HK-2 (cell line): ENCODE data around the gene LHX8.
"Not testable (repeated sequence)": the region's sequence is repeated elsewhere in the genome, so short reads cannot be mapped to it uniquely, and the experiment has no call there.

Experiments
- DNase-seq: peaks from one replicate; pipeline ENCODE4 v3.0.0-alpha.2; 2018; ENCODE audit not compliant: unreplicated experiment

LHX8 gene

GRCh38 chr1:75132812-75133619 is 1.2 kb upstream of the LHX8 start:
- DNase-seq = no peak

GRCh38 chr1:75134647-75135572 is 722 bp downstream of the LHX8 start:
- DNase-seq = no peak

DNA sequence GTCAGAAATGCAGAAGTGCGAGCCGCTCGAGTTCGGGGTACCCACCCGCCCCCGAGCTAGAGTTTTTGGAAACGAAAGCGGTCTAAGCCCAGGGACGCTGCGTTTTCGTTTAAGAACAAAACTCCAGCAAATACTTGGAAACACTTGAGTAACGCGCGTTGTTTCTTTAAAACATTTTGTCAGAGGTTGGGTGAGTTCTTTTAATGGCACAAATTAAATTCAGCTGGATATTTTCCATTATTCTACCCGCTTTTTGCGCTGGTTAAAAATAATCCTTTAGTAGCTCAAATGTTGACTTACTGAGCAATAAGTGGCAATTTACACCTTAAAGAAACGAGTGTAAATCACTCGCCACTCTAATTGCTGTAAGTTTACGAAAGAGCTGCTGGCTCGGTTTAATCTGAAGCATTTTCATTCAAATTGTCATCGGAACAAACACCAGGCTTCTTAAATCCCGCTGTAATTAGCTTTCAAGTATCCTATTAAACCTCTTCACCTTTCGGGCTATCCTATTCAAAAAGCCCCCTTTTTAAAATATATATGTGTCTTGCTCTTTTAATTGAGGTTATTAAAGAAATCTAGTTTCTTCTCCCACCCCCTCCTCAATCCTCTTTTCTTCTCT is 1.5 kb downstream of the LHX8 start:
- no peak for DNase-seq

DNA sequence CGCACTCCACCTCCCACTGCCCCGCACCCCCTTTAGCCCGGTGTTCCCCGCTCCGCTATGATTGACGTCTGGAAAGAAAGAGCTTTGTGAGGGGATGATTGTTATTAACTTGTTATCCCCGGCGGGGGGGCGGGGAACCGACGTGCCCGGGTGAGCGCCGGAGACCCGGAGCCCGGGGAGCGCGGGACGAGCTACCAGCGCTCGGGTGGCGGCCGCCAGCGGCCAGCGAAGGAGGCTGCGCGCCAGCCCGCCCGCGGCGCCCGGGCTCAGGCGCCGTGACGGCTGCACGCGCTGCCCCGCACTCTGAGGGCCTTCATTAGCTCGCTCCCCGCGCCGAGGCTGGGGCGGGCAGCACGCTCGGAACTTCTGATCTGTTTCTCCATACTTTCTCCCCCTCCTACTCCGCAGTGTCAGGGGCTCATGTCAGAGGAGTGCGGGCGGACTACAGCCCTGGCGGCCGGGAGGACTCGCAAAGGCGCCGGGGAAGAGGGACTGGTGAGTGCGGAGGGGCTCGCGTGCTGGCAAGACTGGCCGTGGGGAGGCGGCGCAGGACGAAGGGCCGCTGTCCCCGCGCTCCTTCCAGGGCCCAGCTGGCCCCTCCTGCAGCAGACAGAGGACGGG is 2.1 kb downstream of the LHX8 start:
- no peak for DNase-seq

- no peak for DNase-seq
These were observed 2.9 kb downstream of the LHX8 start for GRCh38 chr1:75136921-75137641.

GRCh38 chr1:75152092-75152491 is 17.9 kb downstream of the LHX8 start:
- no peak for DNase-seq

GRCh38 chr1:75159154-75159553 is 25.0 kb downstream of the LHX8 start:
- DNase-seq = no peak

DNA sequence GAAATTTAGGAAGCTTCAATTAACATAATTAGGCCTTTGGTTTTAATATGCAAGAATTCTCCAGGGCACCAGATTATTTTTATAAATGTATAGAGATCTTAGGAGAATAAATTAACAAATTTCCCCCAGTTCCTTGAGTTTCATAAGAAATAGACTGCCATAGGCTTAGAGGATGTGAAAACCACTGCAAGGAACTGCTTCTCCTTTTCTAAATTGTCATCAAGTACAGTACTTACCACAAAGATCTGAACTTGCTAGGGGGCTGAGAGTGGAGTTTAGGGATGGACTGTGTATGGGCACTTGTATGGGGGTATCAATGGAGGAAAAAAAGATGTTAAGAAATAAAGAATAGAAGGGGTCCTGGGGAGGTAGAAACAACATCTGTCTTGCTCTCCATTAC is 31.1 kb downstream of the LHX8 start:
- DNase-seq = no peak

DNA sequence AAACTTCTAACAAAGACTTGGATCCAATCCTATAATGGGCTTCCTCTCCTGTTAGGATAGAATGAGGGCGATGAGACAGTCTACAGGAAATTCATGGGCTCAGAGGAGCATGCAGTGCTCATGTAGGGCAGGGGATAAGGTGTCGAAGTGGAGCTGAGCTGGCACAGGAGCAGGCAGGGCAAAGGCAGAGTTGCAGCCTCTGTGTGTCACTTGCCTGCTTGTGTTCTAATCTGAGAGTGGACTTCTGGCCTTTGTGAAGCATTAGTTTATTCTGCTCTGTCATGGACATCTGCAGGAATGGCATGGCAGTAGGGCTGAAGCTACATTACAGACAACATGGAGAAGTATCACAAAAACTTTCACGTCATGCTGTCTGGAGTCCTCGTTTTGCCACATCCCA is 32.6 kb downstream of the LHX8 start:
- no peak for DNase-seq

DNA sequence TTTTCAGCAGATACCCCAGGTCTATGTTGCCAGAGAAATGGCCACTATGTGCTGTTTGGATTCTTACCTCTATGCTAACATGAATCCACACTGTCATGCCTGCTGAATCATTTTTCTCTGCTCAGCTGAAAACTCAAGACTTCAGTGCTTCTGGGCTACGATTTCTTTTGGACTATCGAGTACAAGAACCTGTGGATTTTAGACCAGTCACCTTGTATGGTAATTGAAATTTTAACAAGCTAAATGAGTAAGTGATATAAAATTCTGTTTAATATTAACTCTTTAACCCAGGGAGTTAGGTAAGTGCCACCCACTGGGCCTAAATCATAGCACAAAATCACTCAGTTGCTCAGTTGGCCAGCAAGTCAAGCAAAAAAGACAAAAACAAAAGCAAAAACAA is 35.8 kb downstream of the LHX8 start:
- DNase-seq = no peak

DNA sequence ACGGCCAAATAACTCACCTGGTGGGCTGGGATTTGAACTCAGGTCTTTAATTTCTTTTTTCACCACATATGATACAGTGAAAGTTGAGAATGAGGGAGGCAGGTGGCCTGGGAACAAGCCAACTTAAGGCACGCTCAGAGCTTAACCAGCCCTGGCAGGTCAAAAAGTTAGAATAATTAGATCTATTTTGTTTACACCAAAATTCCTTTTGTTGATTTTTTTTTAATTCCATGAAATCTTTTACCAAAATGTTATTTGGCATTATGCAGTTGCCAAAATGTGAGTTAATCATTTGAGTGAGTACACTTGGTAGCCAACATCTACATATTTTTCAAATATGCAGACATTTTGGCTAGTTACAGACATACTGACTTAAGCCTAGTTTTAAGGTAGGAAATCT is 36.8 kb downstream of the LHX8 start:
- no peak for DNase-seq

GRCh38 chr1:75171876-75172275 is 37.7 kb downstream of the LHX8 start:
- no peak for DNase-seq

DNA sequence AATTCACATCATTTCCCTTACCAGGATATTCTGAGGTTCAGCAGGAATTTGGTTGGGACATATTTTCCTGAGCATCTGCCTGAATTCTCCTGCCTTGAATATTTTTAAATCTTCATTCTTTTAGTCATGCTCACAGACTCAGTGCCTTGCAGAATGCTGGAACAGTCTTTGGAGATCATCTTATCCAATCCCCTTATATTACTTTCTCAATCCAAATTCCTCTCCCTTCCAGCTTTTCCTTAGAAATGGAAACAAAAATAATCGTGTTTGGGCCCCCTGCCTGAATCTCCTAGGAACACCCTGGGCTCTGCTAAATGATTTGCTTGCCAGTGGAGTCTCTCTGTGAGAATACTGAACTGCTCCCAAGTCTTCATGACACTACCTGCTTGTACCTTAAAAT is 38.4 kb downstream of the LHX8 start:
- DNase-seq = no peak

DNA sequence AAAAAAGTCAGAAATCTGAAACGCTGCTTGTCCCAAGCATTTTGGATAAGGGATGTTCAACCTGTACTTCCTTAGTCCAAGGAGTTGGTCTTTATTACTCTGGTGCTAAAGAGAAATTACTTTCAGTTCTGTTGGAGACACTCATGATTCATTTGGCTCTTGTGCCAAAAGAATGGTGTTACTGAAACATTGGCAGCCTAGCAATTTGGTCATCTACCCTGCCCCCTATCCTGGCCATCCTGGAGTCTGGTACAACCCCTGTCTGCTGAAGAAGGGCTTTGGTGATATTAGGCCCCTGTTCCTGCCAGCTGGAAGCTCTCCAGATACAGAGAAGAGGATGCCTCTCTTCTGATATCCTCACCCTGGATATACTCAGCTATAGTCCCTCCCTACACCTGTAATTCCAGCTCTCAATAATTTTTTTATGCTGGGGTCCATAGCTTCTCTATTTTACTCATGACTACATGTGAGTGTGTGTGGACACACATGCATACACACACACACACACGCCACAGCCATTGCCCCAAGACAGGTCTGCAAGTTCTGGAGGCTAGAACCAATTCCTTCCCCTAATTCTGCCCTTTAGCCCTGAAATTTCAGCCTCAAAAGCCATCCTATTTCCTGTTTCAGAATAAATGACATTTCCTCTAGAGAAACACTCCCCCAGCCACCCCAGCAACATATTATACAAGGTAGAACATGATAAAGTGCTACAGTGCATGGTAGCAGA is 40.0 kb downstream of the LHX8 start:
- no peak for DNase-seq

GRCh38 chr1:75181214-75181955 is 47.2 kb downstream of the LHX8 start:
- not testable (repeated sequence) for DNase-seq

DNA sequence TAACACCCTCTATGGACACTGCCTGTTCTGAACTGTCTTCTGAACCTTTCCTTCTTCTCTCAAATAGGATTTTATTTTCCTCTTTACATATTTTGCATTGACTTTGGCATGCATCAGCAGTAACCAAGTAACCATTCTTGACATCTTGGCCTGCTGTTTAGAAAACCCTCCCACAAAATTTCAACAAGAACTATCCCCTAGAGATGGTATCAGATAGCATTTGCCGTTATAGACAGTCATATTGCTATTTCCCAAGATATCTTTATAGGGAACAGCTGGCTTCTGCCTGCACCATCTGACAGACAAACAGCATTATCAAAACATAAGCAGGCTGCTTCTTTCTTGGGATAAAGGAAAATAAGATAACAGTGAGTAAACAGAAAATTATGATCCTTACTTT is 54.7 kb downstream of the LHX8 start:
- DNase-seq = no peak

- DNase-seq = no peak
These were observed 64.0 kb downstream of the LHX8 start for GRCh38 chr1:75198163-75198562.

- DNase-seq = no peak
These were observed 64.6 kb downstream of the LHX8 start for GRCh38 chr1:75198761-75199160.

DNA sequence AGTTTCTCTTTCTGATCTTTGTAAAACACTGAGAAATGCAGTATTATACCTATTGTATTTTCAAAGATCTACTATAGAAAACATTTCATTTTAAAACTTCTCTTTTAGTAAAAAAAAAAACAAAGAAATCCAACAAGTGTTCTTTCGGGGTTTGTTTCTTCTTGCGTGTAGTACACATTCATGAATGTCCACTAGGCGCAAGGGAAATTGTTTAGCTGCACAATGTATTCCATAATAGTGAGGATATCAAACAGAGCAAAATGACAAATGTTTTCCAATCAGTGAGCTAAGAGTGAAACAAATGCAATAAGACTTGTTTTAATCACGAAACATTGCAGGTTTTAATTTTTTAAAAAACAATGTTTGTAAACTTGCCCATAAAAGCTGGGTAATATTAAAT is 68.6 kb downstream of the LHX8 start:
- no peak for DNase-seq
